DMS79 (cell line): ENCODE data around the gene SFSWAP.
"Not testable (repeated sequence)": the region's sequence is repeated elsewhere in the genome, so short reads cannot be mapped to it uniquely, and the experiment has no call there.

Experiments used
- DNase-seq: peaks from one replicate; lab custom pipeline; 2025; lab: John Stamatoyannopoulos, UW

Gene SFSWAP

GRCh38 chr12:131702573-131702877, 8.4 kb upstream of the SFSWAP start:
- no peak for DNase-seq

GRCh38 chr12:131703161-131703560, 7.7 kb upstream of the SFSWAP start:
- no peak for DNase-seq

DNA sequence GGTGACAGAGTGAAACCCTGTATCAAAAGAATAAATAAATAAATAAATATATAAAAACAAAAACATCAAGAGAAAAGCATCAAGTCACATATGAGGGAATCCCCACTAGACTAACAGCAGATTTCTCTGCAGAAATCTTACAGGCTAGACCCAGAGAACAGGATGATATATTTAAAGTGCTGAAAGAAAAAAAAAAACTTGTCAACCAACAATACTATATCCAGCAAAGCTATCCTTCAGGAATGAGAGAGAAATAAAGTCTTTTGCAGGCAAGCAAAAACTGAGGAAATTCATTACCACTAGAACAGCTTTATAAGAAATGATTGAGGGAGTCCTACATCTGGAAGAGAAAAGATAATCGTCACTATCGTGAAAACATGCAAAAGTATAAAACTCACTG, 6.4 kb upstream of the SFSWAP start:
- no peak for DNase-seq

DNA sequence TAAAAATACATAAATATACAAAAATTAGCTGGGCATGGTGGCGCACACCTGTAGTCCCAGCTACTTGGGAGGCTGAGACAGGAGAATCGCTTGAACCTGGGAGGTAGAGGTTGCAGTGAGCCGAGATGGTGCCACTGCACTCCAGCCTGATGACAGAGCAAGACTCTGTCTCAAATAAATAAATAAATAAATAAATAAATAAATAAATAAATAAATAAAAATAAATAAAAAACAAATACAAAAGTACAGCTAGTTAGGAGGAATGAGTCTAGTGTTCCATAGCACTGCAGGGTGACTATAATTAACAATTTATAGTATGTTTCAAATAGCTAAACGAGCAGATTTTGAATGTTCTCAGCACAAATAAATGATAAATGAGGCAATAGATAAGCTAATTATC, 4.2 kb upstream of the SFSWAP start:
- not testable (repeated sequence) for DNase-seq

DNA sequence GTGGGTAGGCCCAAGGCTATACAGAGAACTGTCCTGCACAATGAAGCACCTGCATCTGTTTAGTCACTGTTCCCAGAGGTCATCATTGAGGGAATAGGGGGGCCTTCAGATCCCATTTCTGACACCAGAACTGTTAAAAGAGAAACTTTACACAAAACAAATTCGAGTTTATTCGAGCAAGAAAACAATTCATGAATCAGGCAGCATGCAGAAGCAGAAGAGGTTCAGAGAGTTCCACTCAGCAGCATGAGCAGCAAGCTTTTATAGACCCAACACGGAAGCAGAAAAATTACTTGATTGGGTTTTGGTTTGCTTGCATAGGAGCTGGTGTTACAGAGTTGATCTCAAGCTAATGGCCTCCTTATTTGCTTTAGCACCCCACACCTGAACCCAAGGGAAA, 1.7 kb upstream of the SFSWAP start:
- no peak for DNase-seq

GRCh38 chr12:131711551-131712205, 788 bp downstream of the SFSWAP start:
- DNase-seq = no peak

GRCh38 chr12:131713349-131713748, 2.5 kb downstream of the SFSWAP start:
- DNase-seq = no peak

- DNase-seq = no peak
Observed at GRCh38 chr12:131714759-131715158, 3.9 kb downstream of the SFSWAP start.

DNA sequence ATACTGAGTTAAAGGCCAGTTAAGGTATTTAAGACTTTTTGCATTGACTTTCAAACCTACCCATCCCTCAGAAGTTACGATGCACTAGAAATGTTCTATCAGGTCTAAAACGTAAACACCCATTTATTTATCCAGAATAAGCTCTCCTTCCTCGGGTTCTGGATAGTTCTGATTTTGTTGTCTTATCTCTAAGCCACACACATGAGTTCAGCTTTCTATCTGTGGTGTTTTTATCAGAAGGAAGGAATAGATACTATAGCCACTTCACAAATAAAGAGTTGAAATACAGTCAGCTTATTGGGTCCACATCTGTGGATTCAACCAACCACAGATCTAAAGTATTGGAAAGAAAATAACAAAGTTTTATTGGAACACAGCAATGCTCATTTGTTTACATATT, 5.4 kb downstream of the SFSWAP start:
- no peak for DNase-seq

DNA sequence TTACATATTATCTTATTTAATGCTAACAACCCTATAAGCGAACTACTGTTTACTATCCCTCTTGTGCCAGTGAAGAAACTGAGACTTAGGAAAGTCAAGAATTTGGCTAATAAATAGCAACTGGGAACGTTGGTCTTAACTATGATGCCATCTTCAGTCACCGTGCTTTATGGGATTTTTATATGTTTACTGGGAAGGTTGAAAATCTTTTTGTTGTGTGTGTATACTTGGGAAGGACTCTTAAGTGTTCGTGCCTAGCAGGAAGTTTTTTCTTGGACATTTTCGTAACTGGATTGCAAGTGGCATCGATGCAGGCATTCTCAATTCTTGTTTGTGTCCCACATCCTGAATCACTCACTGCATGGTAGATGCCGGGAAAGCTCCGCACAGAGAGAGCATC, 9.4 kb downstream of the SFSWAP start:
- no peak for DNase-seq

DNA sequence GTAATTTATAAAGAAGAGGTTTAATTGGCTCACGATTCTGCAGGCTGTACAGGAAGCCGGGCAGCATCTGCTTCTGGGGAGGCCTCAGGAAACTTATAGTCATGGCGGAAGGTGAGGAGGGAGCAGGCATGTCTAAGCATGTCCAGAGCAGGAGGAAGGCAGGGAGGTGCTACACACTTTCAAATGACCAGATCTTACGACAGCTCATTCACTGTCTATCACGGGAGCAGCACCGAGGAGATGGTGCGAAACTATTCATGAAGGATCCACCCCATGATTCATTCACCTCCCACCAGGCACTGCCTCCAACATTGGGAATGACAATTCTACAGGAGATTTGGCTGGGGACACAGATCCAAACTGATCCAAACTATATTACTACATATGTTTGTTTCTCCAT, 10.0 kb downstream of the SFSWAP start:
- no peak for DNase-seq

DNA sequence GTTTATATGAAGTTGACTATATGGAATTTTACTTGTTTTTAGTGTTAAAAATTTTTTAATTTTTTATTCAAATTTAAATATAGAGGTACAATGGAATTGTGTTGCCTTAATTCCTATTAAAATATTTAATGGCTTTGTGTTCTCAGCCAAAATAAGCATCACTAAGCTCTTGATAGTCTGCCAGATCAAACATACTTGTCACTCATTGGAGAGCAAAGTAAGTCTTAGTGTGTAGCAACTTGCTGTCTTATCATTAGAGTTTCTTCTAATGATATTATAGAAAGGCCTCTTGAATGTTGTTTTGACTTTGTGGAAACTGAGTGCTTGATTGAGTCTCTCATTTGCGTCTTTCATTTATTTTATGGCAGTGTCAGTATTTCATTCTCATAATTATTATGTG, 10.7 kb downstream of the SFSWAP start:
- no peak for DNase-seq

DNA sequence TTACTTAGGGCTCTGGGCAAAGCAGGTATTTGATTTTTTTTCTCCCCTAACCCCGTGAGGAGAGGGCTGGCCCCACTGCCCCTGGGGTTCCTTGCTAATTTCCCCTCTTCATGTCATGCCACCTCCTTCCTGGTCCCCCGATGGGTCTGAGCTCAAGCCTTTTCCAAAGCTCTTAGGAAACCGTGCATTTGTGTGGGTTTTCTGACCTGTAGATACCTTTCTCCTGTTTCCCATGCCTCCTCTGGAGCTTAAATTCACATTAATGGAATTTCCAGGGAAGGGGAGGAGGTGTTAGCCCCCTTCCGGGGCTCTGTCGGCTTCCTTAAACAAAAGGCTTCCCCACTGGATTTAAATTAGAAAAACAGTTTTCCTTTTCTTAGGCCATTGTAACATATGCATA, 12.6 kb downstream of the SFSWAP start:
- DNase-seq = no peak

DNA sequence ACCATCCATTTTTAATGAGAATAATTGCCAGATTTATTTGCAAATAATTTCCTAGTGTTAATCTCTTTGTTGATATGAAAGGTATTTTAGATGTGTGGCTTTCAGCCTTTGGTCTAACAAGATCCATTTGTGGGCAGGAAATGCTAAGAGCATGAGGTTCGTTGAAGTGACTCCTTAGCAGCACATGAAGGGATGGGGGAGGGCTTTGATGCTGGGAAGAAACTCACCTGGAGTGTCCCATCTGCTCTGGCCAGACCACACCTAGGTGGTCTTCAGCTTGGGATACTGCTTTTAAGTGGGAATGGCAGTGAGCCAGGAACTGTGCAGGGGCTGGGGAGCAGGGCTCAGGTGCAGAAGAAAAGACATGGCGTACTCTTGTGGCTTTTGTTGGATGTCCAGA, 13.6 kb downstream of the SFSWAP start:
- peak; percentile 15 for DNase-seq

DNA sequence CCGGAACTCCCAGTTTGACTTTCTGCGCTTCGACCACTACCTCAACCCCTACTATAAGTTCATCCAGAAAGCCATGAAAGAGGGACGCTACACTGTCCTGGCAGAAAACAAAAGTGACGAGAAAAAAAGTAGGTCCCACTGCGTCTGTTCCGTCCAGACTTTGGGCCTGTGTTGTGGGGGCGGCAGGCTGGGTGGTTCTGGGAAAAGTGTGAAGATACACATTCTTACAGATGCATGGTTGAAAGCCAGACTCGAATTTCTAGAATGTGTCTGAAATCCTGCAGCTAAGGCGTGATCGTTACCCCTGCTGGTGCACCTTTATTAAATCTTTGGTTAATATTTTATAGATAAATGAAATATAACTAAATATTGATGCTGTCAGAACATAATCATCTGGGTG, 14.6 kb downstream of the SFSWAP start:
- DNase-seq = no peak

DNA sequence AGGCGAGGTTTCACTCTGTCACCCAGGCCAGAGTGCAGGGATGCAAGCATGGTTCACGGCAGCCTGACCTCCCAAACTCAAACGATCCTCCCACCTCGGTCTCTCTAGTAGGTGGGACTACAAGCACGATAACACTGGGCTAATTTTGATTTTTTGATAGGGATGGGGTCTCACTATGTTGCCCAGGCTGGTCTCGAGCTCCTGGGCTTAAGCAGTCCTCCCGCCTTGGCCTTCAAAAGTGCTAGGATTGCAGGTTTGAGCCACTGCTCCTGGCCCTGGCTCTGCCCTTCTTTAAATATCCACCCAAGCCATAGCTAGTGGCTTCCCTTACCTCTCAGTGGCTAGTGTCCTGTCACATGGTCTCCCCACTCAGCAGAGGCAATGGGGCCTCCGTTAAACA, 17.8 kb downstream of the SFSWAP start:
- DNase-seq = no peak

GRCh38 chr12:131729254-131729955, 18.5 kb downstream of the SFSWAP start:
- DNase-seq = no peak

DNA sequence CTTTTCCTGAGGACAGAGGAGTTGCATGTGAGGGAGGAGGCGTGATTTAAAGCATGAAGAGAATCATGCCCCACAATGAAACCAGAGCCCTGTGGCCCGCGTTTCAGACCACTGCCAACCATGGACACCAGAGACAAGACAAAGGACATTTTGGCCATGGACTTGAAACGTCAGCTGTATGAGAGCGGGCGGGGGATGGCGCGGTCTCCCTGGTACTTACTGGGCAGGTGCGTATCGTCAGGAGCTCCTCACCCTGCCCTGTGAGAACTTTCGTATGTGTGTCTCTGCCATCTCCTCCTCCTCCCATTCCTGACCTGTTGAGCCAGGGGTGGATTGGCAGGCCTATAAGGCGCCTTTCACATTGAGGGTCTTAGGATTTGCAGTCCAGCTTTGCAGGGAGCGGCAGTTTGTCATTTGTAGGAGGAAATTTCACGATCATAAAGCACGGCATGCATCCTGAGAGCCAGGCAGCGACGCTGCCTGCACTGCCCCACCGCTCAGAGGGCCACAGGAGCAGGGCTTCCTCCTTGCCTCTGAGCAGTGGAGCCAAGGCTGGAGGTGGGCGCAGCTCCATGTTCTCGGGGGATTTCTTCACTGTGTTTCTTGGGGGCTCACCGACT, 22.2 kb downstream of the SFSWAP start:
- DNase-seq = no peak

- no peak for DNase-seq
Observed at GRCh38 chr12:131733874-131734273, 23.0 kb downstream of the SFSWAP start.

GRCh38 chr12:131734336-131735152, 23.7 kb downstream of the SFSWAP start:
- DNase-seq = no peak

DNA sequence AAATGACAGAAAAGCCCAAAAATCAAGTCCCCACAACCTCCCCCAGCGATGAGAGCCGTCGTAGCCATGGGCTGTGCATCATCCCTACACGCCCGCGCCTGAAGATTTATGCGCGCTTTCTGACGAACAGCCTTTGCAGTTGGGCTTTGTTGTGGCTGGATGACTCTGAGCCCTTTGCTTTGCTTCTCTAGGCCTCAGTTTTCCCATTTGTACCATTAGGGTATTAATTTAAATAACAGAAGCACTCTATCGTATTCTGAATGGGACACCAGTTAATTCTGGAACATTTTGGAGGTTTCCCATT, 24.2 kb downstream of the SFSWAP start:
- DNase-seq = no peak

DNA sequence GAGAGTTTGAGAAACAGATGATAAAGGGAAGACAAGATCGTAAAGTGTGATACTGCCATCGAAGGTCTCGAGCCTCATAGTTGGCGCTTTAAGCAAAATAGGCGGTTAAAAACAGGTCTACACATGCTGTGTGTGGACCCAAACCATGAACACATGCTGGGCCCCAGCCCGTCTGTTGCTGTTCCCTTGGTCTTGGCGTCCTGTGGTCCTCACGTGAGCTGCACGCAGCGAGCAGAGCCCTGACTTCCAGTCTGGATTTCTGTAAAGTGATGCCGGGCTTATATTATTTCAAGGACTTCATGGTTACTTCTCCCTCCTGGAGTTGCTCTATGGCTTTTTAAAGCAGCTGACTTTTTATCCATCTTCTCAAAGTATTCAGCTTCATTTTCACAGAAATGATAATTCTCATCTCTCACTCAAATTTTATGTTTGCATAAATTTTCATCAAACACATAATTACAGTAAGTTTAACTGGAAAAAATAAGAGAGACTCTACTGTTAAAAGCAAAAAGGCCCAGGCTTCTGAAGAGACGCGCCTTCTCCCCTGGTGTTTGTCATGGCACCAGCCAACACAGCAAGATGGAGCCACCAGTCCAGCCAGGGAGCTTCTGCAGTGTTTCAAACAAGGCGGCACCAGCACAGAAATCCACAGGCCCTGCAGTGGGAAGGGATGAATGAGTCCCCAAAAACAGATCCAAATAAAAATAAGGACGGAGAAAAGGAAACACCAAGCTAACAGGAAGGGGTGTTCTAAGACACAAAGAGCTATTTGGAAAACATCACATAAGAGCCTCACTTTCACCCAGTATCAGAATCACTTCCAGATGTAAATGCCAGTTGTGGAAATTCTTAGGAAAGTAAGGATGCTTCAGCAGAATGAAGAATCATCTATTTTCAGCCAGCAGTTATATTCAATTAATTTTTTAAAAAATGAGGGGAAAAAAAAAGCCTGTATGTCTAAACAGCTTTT, 24.9 kb downstream of the SFSWAP start:
- no peak for DNase-seq
